Measurements from ENCODE around the gene OXGR1. TPM values are rescaled to one million over a fixed set of nuclear protein-coding genes. Genes with fewer than 3 reads are reported as not detected.

The OXGR1 gene
- total RNA-seq, 1 experiment from 2014 or later = not detected

- H3K4ac ChIP-seq (ENCODE audit: low read depth, low read length) = no peak overlapping the region
- Mint-ChIP-seq H3K4me3 (no peak overlapping the region), H3K27ac (no peak overlapping the region), H3K4me1 (no peaks in the 10 kb centered on the region), H3K36me3 (ENCODE audit: insufficient read depth in 1 of 3, low read depth in 3 of 3) (no peaks in the 10 kb centered on the region; a peak in 1 of 7 replicates), H3K9me3 (no peaks in the 10 kb centered on the region), H3K27me3 (ENCODE audit: low read depth) (peaks cover 13% of the 10 kb centered on the region)
- H2AK5ac ChIP-seq (ENCODE audit: insufficient read length, low read length) = no peak overlapping the region
- H4K91ac ChIP-seq (ENCODE audit: insufficient read length, low read depth, low read length) = no peak overlapping the region
- no peak overlapping the region for H3K56ac ChIP-seq (ENCODE audit: insufficient read length, low read depth, low read length)
- H3K79me2 ChIP-seq (ENCODE audit: insufficient read depth, low read length) = no peaks in the 10 kb centered on the region
- TF ChIP-seq CTCF (conservative IDR thresholded peaks at IDR 0.05) = peak; percentile 91
- no peak overlapping the region for H4K8ac ChIP-seq (replicated peaks; ENCODE audit: insufficient read length, low read depth, low read length)
- no peak overlapping the region for H2BK12ac ChIP-seq (ENCODE audit: insufficient read length, low read depth, low read length)
- no peak overlapping the region for H3K9ac ChIP-seq (ENCODE audit: extremely low read depth, insufficient read length, low read length)
- WGBS (ENCODE audit: extremely low coverage, insufficient read length, low lambda C conversion rate) = no CpG with 5 or more reads among the region's 12 CpGs
- no peak overlapping the region for H3T11ph ChIP-seq (ENCODE audit: low read length)
- no peak overlapping the region for H2BK5ac ChIP-seq (ENCODE audit: insufficient read length, low read length)
- peak; percentile 37 for DNase-seq
- no peaks in the 10 kb centered on the region for H3K9me3 ChIP-seq (ENCODE audit: control insufficient read depth, low read depth, low read length)
- H3K79me1 ChIP-seq (ENCODE audit: insufficient read depth, low read depth, low read length, poor library complexity, severe bottlenecking) = no peaks in the 10 kb centered on the region
- no peak overlapping the region for H3K23ac ChIP-seq (ENCODE audit: insufficient read length, low read depth, low read length)
- H3K23me2 ChIP-seq (ENCODE audit: insufficient read length, low read depth, low read length, poor library complexity, severe bottlenecking) = no peaks in the 10 kb centered on the region
- no peaks in the 10 kb centered on the region for H3K4me1 ChIP-seq (ENCODE audit: insufficient read depth, low read length)
- no peaks in the 10 kb centered on the region for H4K20me1 ChIP-seq (ENCODE audit: control insufficient read depth, insufficient read depth, insufficient read length)
- no peak overlapping the region for H3K27ac ChIP-seq (ENCODE audit: insufficient read length, low read depth, low read length)
- H2AFZ ChIP-seq (ENCODE audit: low read length) = no peak overlapping the region
- no peak overlapping the region for H3K14ac ChIP-seq (ENCODE audit: insufficient read depth, low read length)
- no peak overlapping the region for H3K4me2 ChIP-seq (ENCODE audit: insufficient read depth, insufficient read length, low read length)
- H3K18ac ChIP-seq (ENCODE audit: insufficient read length, low read depth, low read length) = no peak overlapping the region
- no peaks in the 10 kb centered on the region for H3K27me3 ChIP-seq (ENCODE audit: insufficient read depth, low read length)
- H2BK120ac ChIP-seq (ENCODE audit: low read depth, low read length, poor library complexity, severe bottlenecking) = no peak overlapping the region
- H2BK20ac ChIP-seq (ENCODE audit: low read depth, low read length, poor library complexity, severe bottlenecking) = no peak overlapping the region
- no peak overlapping the region for H4K5ac ChIP-seq (ENCODE audit: insufficient read length, low read depth, low read length)
- H2BK15ac ChIP-seq (ENCODE audit: low read depth, low read length) = no peak overlapping the region
Measured at GRCh38 chr13:97028441-97029299, 34.4 kb upstream of the OXGR1 start.

Measured in H9 (cell line).